Measurements from ENCODE around the gene CD34.

Gene CD34

GRCh38 chr1:207884266-207885029 is 26.5 kb downstream of the CD34 start:
- no peak for TF ChIP-seq CTCF (IDR thresholded peaks at IDR 0.05; ENCODE audit: poor library complexity, severe bottlenecking)
- ATAC-seq (ENCODE audit: low read depth) = no peak
- no peaks in the 10 kb centered on the region for H3K9me3 ChIP-seq (ENCODE audit: severe bottlenecking)
- DNase-seq (ENCODE audit: low spot score) = no peak
- H3K36me3 ChIP-seq (ENCODE audit: low read depth) = no peaks in the 10 kb centered on the region
- no peak overlapping the region for H3K27ac ChIP-seq (ENCODE audit: poor library complexity, severe bottlenecking)
- no peak overlapping the region for H3K4me3 ChIP-seq (ENCODE audit: severe bottlenecking)
- H3K4me1 ChIP-seq (ENCODE audit: insufficient read depth, poor library complexity, severe bottlenecking) = no peaks in the 10 kb centered on the region
- H3K27me3 ChIP-seq (ENCODE audit: insufficient read depth, poor library complexity, severe bottlenecking) = no peaks in the 10 kb centered on the region

- TF ChIP-seq CTCF (IDR thresholded peaks at IDR 0.05; ENCODE audit: poor library complexity, severe bottlenecking) = no peak
- Histone ChIP-seq H3K4me1 (ENCODE audit: insufficient read depth, poor library complexity, severe bottlenecking) (no peaks in the 10 kb centered on the region), H3K27me3 (ENCODE audit: insufficient read depth, poor library complexity, severe bottlenecking) (no peaks in the 10 kb centered on the region), H3K9me3 (ENCODE audit: severe bottlenecking) (no peaks in the 10 kb centered on the region), H3K36me3 (ENCODE audit: low read depth) (no peaks in the 10 kb centered on the region), H3K27ac (ENCODE audit: poor library complexity, severe bottlenecking) (no peak overlapping the region), H3K4me3 (ENCODE audit: severe bottlenecking) (no peak overlapping the region)
- DNase-seq (ENCODE audit: low spot score) = no peak
- ATAC-seq (ENCODE audit: low read depth) = no peak
Observed at GRCh38 chr1:207883660-207884250, 27.2 kb downstream of the CD34 start.

GRCh38 chr1:207883104-207883651 is 27.7 kb downstream of the CD34 start:
- no peaks in the 10 kb centered on the region for H3K36me3 ChIP-seq (ENCODE audit: low read depth)
- H3K9me3 ChIP-seq (ENCODE audit: severe bottlenecking) = no peaks in the 10 kb centered on the region
- H3K4me3 ChIP-seq (ENCODE audit: severe bottlenecking) = no peak overlapping the region
- TF ChIP-seq CTCF (IDR thresholded peaks at IDR 0.05; ENCODE audit: poor library complexity, severe bottlenecking) = no peak
- no peaks in the 10 kb centered on the region for H3K4me1 ChIP-seq (ENCODE audit: insufficient read depth, poor library complexity, severe bottlenecking)
- DNase-seq (ENCODE audit: low spot score) (no peak), ATAC-seq (ENCODE audit: low read depth) (no peak)
- H3K27ac ChIP-seq (ENCODE audit: poor library complexity, severe bottlenecking) = no peak overlapping the region
- no peaks in the 10 kb centered on the region for H3K27me3 ChIP-seq (ENCODE audit: insufficient read depth, poor library complexity, severe bottlenecking)

- no peak for ATAC-seq (ENCODE audit: low read depth)
- H3K9me3 ChIP-seq (ENCODE audit: severe bottlenecking) = no peaks in the 10 kb centered on the region
Observed at GRCh38 chr1:207882692-207883091, 28.2 kb downstream of the CD34 start.

More at GRCh38 chr1:207882692-207883091, 28.2 kb downstream of the CD34 start:
- no peaks in the 10 kb centered on the region for H3K36me3 ChIP-seq (ENCODE audit: low read depth)
- H3K4me3 ChIP-seq (ENCODE audit: severe bottlenecking) = no peak overlapping the region
- H3K27me3 ChIP-seq (ENCODE audit: insufficient read depth, poor library complexity, severe bottlenecking) = no peaks in the 10 kb centered on the region
- no peak overlapping the region for H3K27ac ChIP-seq (ENCODE audit: poor library complexity, severe bottlenecking)
- no peaks in the 10 kb centered on the region for H3K4me1 ChIP-seq (ENCODE audit: insufficient read depth, poor library complexity, severe bottlenecking)
- TF ChIP-seq CTCF (IDR thresholded peaks at IDR 0.05; ENCODE audit: poor library complexity, severe bottlenecking) = no peak
- no peak for DNase-seq (ENCODE audit: low spot score)
